Immature natural killer cell (primary cell): ENCODE results near the gene BICC1. TPM values are rescaled to one million over a fixed set of nuclear protein-coding genes. Genes with fewer than 3 reads are reported as not detected.

Source experiments
- DNase-seq, 3 donors: peaks; one replicate each; pipeline ENCODE4 v3.0.0; 2022; ENCODE audit warnings: mixed read lengths in 1 of 3
- H3K27ac Mint-ChIP-seq, 6 donors: one replicate each; pipeline ENCODE4 v1.8.0; 2020; ENCODE audit warnings: mixed read lengths in 6 of 6, mild to moderate bottlenecking in 5 of 6, inconsistent platforms in 4 of 6, moderate library complexity in 3 of 6
- H3K27me3 Mint-ChIP-seq, 3 donors: one replicate each; pipeline ENCODE4 v1.8.0; 2020 to 2021; ENCODE audit warnings: low read depth in 3 of 3, mild to moderate bottlenecking in 3 of 3, mixed read lengths in 3 of 3, moderate library complexity in 3 of 3, inconsistent platforms in 1 of 3
- H3K36me3 Mint-ChIP-seq, 3 donors: one replicate each; pipeline ENCODE4 v1.8.0; 2020; ENCODE audit warnings: mixed read lengths in 3 of 3, inconsistent platforms in 2 of 3, mild to moderate bottlenecking in 2 of 3
- H3K4me1 Mint-ChIP-seq, 2 donors: one replicate each; pipeline ENCODE4 v1.8.0; 2020; ENCODE audit warnings: inconsistent platforms in 2 of 2, mild to moderate bottlenecking in 2 of 2, mixed read lengths in 2 of 2, moderate library complexity in 1 of 2
- H3K4me3 Mint-ChIP-seq, 5 donors: one replicate each; pipeline ENCODE4 v1.8.0; 2020; ENCODE audit warnings: mild to moderate bottlenecking in 5 of 5, mixed read lengths in 5 of 5, inconsistent platforms in 3 of 5, moderate library complexity in 3 of 5
- H3K9me3 Mint-ChIP-seq, 6 donors: one replicate each; pipeline ENCODE4 v1.8.0; 2020; ENCODE audit warnings: mild to moderate bottlenecking in 6 of 6, mixed read lengths in 6 of 6, inconsistent platforms in 4 of 6, moderate library complexity in 3 of 6
- polyA plus RNA-seq, 3 donors: library from polyadenylated mRNA; unstranded; fragments of 300-500 nt; fragmentation: Illumina TruSeq; gene quantifications; one replicate each; pipeline ENCODE4 v1.2.3, GENCODE V29; 2021

The BICC1 gene
- polyA plus RNA-seq, 3 donors from 2014 or later, result 0.08 to 0.11 TPM; not detected in 1

GRCh38 chr10:58644311-58644710 is 131.6 kb downstream of the BICC1 start:
- Mint-ChIP-seq H3K9me3 (peaks cover 0 to 5% (median 0%) of the 10 kb centered on the region in 6 donors), H3K36me3 (no peaks in the 10 kb centered on the region), H3K4me3 (no peak overlapping the region), H3K27me3 (no peaks in the 10 kb centered on the region), H3K4me1 (no peaks in the 10 kb centered on the region), H3K27ac (no peak overlapping the region)
- no peak for DNase-seq

DNA sequence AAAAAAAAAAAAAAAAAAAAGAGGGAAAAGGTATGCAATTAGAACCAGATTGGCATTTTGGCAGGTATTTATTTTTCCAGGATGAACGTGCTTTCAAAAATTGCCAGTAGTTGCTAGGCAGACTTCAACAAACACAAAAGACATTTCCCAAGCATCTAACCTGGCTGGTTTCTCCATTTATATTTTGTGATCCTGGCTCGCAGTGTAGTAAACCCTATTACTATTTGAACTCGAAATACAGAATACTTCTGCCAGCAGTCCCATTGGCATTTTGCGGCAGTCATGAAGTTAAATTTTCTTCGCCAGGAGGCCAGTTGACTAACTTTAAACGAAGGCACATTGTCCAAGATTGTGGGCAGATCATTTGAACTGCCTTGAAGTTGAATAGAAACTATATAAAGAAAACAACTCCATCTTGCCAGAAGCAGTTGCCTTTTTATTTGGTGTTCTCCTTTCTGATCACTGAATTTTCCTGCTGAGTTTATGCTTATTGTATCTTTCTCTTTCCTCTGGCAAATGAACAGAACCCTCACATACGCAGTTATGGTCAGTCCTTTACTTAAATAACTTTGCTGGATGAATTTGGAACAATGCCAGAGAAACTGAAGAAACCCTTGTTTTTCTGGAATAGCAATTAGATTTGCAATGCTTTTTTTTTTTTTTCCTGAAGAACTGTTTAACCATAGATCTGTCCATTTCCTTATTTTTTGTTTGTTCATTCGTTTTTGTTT is 132.9 kb downstream of the BICC1 start:
- Mint-ChIP-seq H3K27me3 (no peaks in the 10 kb centered on the region), H3K36me3 (no peaks in the 10 kb centered on the region), H3K4me3 (no peak overlapping the region), H3K4me1 (no peaks in the 10 kb centered on the region), H3K27ac (no peak overlapping the region), H3K9me3 (peaks cover 0 to 5% (median 0%) of the 10 kb centered on the region in 6 donors)
- no peak for DNase-seq

- Mint-ChIP-seq H3K27me3 (no peaks in the 10 kb centered on the region), H3K36me3 (no peaks in the 10 kb centered on the region), H3K4me3 (no peak overlapping the region), H3K9me3 (peaks cover 0 to 5% (median 0%) of the 10 kb centered on the region in 6 donors), H3K4me1 (no peaks in the 10 kb centered on the region), H3K27ac (no peak overlapping the region)
- no peak for DNase-seq
Observed at GRCh38 chr10:58647376-58648112, 134.9 kb downstream of the BICC1 start.

GRCh38 chr10:58648131-58648530 is 135.5 kb downstream of the BICC1 start:
- Mint-ChIP-seq H3K9me3 (peaks cover 0 to 5% (median 0%) of the 10 kb centered on the region in 6 donors), H3K4me3 (no peak overlapping the region), H3K27ac (no peak overlapping the region), H3K27me3 (no peaks in the 10 kb centered on the region), H3K36me3 (no peaks in the 10 kb centered on the region), H3K4me1 (no peaks in the 10 kb centered on the region)
- DNase-seq, result no peak

DNA sequence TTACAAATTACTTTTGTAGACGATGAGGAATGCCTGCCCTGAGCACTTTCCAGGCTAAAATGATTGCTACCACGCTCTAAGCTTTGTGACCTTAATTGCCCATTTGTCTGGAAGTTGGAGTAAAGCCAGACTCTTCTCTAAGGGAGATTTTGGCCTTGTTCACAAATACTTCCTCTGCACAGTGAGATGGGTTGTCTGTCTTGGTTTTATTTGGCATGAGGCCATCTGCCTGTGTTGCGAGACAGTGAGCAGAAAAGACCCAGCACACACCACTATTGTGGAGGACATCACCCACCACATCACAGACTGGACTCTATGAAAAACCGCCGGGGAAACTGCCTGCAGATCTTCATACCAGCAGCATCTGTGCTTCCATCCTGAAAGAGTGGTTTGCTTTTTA is 138.4 kb downstream of the BICC1 start:
- H3K36me3 Mint-ChIP-seq, result no peaks in the 10 kb centered on the region
- H3K27ac Mint-ChIP-seq, result no peak overlapping the region
- peak; percentile 7 to 16 (median 15) for DNase-seq
- peaks cover 0 to 1% (median 0%) of the 10 kb centered on the region in 3 donors for H3K27me3 Mint-ChIP-seq
- H3K4me3 Mint-ChIP-seq, result no peak overlapping the region
- H3K4me1 Mint-ChIP-seq, result no peaks in the 10 kb centered on the region
- no peaks in the 10 kb centered on the region for H3K9me3 Mint-ChIP-seq

DNA sequence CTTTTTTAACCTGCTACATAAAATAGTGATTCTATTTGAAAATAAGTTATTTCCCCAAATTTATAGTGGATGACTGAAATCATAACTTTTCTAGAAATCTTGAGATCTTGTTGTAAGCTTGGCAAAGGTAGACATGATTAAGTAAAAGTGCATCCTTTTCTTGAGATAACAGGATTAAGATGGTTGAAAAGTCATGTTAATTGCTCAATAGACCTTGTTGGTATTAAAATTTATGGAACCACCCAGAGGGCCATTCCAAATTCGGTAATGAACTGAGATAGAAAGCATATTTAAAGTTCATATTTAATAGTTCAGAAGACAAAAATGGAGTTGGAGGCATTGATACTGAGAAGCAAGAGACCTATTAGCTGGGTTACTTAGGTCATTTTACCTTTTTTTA is 139.1 kb downstream of the BICC1 start:
- Mint-ChIP-seq H3K9me3 (peaks cover 0 to 3% (median 0%) of the 10 kb centered on the region in 6 donors), H3K36me3 (no peaks in the 10 kb centered on the region), H3K4me3 (no peak overlapping the region), H3K27me3 (peaks cover 0 to 1% (median 0%) of the 10 kb centered on the region in 3 donors), H3K4me1 (no peaks in the 10 kb centered on the region), H3K27ac (no peak overlapping the region)
- no peak for DNase-seq

GRCh38 chr10:58653139-58653538 is 140.5 kb downstream of the BICC1 start:
- no peak for DNase-seq
- Mint-ChIP-seq H3K27ac (no peak overlapping the region), H3K4me3 (no peak overlapping the region), H3K36me3 (no peaks in the 10 kb centered on the region), H3K9me3 (peaks cover 0 to 5% (median 0%) of the 10 kb centered on the region in 6 donors), H3K4me1 (no peaks in the 10 kb centered on the region), H3K27me3 (peaks cover 0 to 1% (median 0%) of the 10 kb centered on the region in 3 donors)

DNA sequence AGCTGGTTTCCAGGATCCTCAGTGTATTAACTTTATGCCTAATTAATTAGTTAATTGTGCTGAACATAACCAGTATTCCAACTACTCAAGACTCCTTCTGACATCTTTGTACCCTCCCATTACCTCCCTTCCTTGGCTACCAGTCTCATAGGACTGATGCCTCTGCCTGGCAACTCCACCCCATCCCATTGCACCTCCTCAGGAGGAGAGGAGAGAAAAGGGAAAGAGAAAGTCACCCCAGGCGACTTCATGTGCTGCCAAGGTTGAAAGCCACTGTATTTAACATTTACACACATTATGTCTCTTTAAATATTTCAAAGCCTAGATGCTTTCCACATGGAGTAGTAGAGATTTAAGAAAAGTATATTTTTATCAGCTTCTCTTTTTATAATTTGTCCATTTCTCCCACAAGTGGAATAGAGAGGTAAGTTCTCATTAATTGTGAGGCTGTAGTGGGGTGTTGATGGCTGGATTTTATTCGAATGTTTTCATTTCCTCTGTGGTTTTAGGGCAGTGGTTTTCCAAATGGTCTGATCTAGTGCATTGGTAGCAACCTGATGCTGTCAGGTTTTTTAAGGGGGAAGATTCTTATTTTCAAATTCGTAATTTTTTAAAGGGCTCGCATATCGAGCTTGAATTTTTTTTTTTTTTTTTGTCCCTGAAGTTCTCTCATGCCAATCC is 148.0 kb downstream of the BICC1 start:
- Mint-ChIP-seq H3K4me3 (peak overlapping the region in 3 of 5 donors; percentile 4 to 20 (median 7)), H3K27ac (no peak overlapping the region)

DNA sequence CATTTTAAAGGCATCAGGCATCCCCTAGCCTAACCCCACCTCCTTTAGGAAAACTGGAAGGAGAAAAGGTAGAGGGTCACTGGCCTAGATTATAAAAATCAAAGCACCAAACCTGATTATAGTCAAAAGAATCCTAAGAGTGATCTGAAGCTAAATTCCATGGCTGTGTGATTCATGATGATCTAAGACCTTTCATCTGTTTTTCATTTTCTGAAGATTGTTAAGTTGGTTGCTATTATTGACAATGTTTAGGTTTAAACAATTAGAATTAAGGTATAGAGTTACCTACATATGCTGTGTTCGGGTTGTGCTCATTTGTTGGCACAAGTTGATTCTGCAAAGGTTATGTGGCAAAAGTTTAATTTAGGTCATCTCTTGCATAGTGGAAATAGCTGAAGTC is 148.7 kb downstream of the BICC1 start:
- Mint-ChIP-seq H3K4me3 (peak overlapping the region in 1 of 5 donors; percentile 4), H3K36me3 (peaks cover 0 to 3% (median 0%) of the 10 kb centered on the region in 3 donors), H3K27ac (no peak overlapping the region), H3K4me1 (peaks cover 31 to 32% of the 10 kb centered on the region in 2 donors), H3K27me3 (no peaks in the 10 kb centered on the region), H3K9me3 (peaks cover 5 to 24% (median 15%) of the 10 kb centered on the region in 6 donors)
- DNase-seq, result no peak

More for the DNA sequence above, 148.0 kb downstream of the BICC1 start:
- Mint-ChIP-seq H3K36me3 (peaks cover 0 to 3% (median 0%) of the 10 kb centered on the region in 3 donors), H3K27me3 (peaks cover 0 to 1% (median 0%) of the 10 kb centered on the region in 3 donors), H3K4me1 (peaks cover 25 to 26% of the 10 kb centered on the region in 2 donors), H3K9me3 (peaks cover 5 to 24% (median 15%) of the 10 kb centered on the region in 6 donors)
- no peak for DNase-seq

DNA sequence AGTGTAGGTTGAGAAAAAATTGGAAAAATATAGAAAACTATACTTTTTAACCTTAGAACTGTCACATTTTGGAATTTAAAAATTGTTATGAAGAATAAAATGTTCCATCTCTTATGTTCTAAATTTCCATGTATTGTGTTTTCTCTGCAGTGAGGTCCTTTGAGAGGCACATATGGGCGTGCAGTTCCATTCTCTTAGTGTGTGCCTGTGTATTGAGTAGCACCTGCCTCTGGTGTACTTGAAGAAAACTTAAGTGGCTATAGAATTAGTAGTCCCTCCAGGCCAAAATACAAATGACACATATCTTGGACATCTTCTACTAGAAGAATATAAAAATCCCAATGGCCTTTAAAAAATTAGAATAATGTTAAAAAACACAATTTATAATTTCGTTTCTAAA is 149.2 kb downstream of the BICC1 start:
- Mint-ChIP-seq H3K27ac (no peak overlapping the region), H3K4me3 (no peak overlapping the region)
- no peak for DNase-seq

GRCh38 chr10:58662314-58662713 is 149.6 kb downstream of the BICC1 start:
- Mint-ChIP-seq H3K27ac (no peak overlapping the region), H3K4me3 (no peak overlapping the region), H3K4me1 (peaks cover 37 to 41% of the 10 kb centered on the region in 2 donors), H3K9me3 (peaks cover 5 to 24% (median 11%) of the 10 kb centered on the region in 6 donors), H3K27me3 (no peaks in the 10 kb centered on the region), H3K36me3 (peaks cover 0 to 3% (median 0%) of the 10 kb centered on the region in 3 donors)
- DNase-seq, result no peak

More for the DNA sequence above, 149.2 kb downstream of the BICC1 start:
- Mint-ChIP-seq H3K4me1 (peaks cover 37 to 38% of the 10 kb centered on the region in 2 donors), H3K9me3 (peaks cover 5 to 24% (median 14%) of the 10 kb centered on the region in 6 donors), H3K36me3 (peaks cover 0 to 3% (median 0%) of the 10 kb centered on the region in 3 donors), H3K27me3 (no peaks in the 10 kb centered on the region)

- Mint-ChIP-seq H3K36me3 (peaks cover 0 to 3% (median 0%) of the 10 kb centered on the region in 3 donors), H3K9me3 (peaks cover 5 to 24% (median 10%) of the 10 kb centered on the region in 6 donors), H3K27me3 (no peaks in the 10 kb centered on the region), H3K4me1 (peaks cover 37 to 40% of the 10 kb centered on the region in 2 donors), H3K4me3 (peak overlapping the region in 4 of 5 donors; percentile 33 to 77 (median 65)), H3K27ac (peak overlapping the region in 3 of 6 donors; percentile 18 to 56 (median 27))
- no peak for DNase-seq
Observed at GRCh38 chr10:58665361-58665760, 152.7 kb downstream of the BICC1 start.

DNA sequence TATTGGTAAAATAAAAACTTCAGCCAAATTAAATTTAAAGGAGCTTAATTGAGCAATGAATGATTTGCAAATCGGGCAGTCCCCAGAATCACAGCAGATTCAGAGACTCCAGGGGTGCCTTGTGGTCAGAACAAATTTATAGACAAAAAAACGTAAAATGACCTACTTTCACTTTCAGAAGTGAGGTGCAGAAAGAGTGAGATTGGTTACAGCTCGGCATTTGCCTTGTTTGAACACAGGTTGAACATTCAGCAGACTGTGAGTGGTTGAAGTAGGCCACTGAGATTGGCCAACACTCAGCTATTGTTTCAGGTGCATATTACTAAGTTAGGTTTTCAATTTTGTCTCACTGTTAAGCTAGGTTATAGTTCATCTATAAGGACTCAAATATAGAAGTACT is 153.4 kb downstream of the BICC1 start:
- DNase-seq, result peak; percentile 32 to 40 (median 33)
- Mint-ChIP-seq H3K27ac (peak overlapping the region; percentile 47 to 87 (median 74)), H3K4me3 (peak overlapping the region; percentile 17 to 77 (median 66)), H3K9me3 (peaks cover 5 to 24% (median 10%) of the 10 kb centered on the region in 6 donors), H3K36me3 (peaks cover 0 to 3% (median 0%) of the 10 kb centered on the region in 3 donors), H3K27me3 (no peaks in the 10 kb centered on the region), H3K4me1 (peaks cover 30 to 33% of the 10 kb centered on the region in 2 donors)
